ENCODE measurements around the gene EFTUD2. TPM values are rescaled to one million over a fixed set of nuclear protein-coding genes. Genes with fewer than 3 reads are reported as not detected.
"Not testable (repeated sequence)": the region's sequence is repeated elsewhere in the genome, so short reads cannot be mapped to it uniquely, and the experiment has no call there.

Gene EFTUD2
- total and polyA plus RNA-seq, 4 donors = 19.8 to 84.3 (median 33.3) TPM

DNA sequence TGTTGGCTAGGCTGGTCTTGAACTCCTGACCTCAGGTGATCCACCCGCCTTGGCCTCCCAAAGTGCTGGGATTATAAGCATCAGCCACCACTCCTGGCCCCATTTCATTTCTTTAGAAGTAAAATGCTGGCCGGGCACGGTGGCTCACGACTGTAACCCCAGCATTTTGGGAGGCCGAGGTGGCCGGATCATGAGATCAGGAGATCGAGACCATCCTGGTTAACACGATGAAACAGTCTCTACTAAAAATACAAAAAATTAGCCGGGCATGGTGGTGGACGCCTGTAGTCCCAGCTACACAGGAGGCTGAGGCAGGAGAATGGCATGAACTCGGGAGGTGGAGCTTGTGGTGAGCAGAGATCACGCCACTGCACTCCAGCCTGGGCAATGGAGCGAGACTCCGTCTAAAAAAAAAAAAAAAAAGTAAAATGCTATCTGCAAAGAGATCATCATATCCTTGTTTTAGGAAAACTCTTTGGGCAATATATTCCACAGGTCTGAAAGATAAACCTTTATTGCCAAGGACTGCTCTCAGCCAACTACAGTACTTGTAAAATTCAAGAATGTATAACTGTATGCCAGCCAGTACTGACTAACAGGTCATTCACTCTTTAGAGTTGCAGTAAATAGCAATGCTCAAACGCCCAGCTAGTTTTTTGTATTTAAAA, 73.0 kb downstream of the EFTUD2 start:
- Histone ChIP-seq H3K9ac (ENCODE audit: low read depth in 1 of 2, low read length in 2 of 2) (no peak overlapping the region), H3K36me3 (ENCODE audit: control insufficient read depth in 4 of 4, insufficient read depth in 3 of 4, low read depth in 1 of 4, low read length in 3 of 4) (no peaks in the 10 kb centered on the region), H3K9me3 (ENCODE audit: control insufficient read depth in 4 of 4, low read length in 3 of 4) (no peaks in the 10 kb centered on the region), H3K27ac (ENCODE audit: low read depth in 1 of 2, low read length in 2 of 2) (no peak overlapping the region), H3K27me3 (ENCODE audit: control insufficient read depth in 4 of 4, insufficient read depth in 4 of 4, low read length in 3 of 4) (peaks cover 0 to 8% (median 1%) of the 10 kb centered on the region in 4 donors), H3K4me3 (ENCODE audit: low read depth in 1 of 3, low read length in 3 of 3) (no peak overlapping the region), H3K4me1 (ENCODE audit: control insufficient read depth in 4 of 4, insufficient read depth in 4 of 4, low read length in 3 of 4) (peaks cover 10 to 12% (median 11%) of the 10 kb centered on the region in 4 donors)
- DNase-seq (ENCODE audit: low spot score) = no peak
- 89% methylated on average over 15 of the region's 15 CpGs for WGBS
- TF ChIP-seq YY1 (IDR thresholded peaks at IDR 0.05) (no peak), NR2F2 (IDR thresholded peaks at IDR 0.05) (no peak), FOXA1 (IDR thresholded peaks at IDR 0.05) (no peak), TAF1 (conservative IDR thresholded peaks at IDR 0.05) (no peak), JUND (IDR thresholded peaks at IDR 0.05) (no peak), SP1 (IDR thresholded peaks at IDR 0.05) (no peak), GABPA (IDR thresholded peaks at IDR 0.05 in 1 of 2, conservative IDR thresholded peaks at IDR 0.05 in 1 of 2) (no peak), HNF4A (conservative IDR thresholded peaks at IDR 0.05) (no peak)
- TF ChIP-seq, protein P1, sequence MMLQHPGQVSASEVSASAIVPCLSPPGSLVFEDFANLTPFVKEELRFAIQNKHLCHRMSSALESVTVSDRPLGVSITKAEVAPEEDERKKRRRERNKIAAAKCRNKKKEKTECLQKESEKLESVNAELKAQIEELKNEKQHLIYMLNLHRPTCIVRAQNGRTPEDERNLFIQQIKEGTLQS (IDR thresholded peaks at IDR 0.05) = no peak
- TF ChIP-seq, protein P2, sequence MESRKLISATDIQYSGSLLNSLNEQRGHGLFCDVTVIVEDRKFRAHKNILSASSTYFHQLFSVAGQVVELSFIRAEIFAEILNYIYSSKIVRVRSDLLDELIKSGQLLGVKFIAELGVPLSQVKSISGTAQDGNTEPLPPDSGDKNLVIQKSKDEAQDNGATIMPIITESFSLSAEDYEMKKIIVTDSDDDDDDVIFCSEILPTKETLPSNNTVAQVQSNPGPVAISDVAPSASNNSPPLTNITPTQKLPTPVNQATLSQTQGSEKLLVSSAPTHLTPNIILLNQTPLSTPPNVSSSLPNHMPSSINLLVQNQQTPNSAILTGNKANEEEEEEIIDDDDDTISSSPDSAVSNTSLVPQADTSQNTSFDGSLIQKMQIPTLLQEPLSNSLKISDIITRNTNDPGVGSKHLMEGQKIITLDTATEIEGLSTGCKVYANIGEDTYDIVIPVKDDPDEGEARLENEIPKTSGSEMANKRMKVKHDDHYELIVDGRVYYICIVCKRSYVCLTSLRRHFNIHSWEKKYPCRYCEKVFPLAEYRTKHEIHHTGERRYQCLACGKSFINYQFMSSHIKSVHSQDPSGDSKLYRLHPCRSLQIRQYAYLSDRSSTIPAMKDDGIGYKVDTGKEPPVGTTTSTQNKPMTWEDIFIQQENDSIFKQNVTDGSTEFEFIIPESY (IDR thresholded peaks at IDR 0.05) = no peak
- TF ChIP-seq, protein P3, sequence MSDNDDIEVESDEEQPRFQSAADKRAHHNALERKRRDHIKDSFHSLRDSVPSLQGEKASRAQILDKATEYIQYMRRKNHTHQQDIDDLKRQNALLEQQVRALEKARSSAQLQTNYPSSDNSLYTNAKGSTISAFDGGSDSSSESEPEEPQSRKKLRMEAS (IDR thresholded peaks at IDR 0.05) = no peak
- TF ChIP-seq, protein P4, sequence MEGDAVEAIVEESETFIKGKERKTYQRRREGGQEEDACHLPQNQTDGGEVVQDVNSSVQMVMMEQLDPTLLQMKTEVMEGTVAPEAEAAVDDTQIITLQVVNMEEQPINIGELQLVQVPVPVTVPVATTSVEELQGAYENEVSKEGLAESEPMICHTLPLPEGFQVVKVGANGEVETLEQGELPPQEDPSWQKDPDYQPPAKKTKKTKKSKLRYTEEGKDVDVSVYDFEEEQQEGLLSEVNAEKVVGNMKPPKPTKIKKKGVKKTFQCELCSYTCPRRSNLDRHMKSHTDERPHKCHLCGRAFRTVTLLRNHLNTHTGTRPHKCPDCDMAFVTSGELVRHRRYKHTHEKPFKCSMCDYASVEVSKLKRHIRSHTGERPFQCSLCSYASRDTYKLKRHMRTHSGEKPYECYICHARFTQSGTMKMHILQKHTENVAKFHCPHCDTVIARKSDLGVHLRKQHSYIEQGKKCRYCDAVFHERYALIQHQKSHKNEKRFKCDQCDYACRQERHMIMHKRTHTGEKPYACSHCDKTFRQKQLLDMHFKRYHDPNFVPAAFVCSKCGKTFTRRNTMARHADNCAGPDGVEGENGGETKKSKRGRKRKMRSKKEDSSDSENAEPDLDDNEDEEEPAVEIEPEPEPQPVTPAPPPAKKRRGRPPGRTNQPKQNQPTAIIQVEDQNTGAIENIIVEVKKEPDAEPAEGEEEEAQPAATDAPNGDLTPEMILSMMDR (IDR thresholded peaks at IDR 0.05; ENCODE audit: low read depth, low read length, missing input control) = no peak

DNA sequence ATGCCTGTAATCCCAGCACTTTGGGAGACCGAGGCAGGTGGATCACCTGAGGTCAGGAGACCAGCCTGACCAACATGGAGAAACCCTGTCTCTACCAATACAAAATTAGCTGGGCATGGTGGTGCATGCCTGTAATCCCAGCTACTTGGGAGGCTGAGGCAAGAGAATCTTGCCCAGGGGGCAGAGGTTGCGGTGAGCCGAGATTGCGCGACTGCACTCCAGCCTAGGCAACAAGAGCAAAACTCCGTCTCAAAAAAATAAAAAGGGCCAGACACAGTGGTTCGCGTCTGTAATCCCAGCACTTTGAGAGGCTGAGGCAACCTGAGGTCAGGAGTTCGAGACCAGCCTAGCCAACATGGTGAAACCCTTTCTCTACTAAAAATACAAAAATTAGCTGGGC, 74.0 kb downstream of the EFTUD2 start:
- not testable (repeated sequence) for H3K9me3 ChIP-seq (ENCODE audit: control insufficient read depth in 4 of 4, low read length in 3 of 4); H3K27me3 ChIP-seq (ENCODE audit: control insufficient read depth in 4 of 4, insufficient read depth in 4 of 4, low read length in 3 of 4); H3K9ac ChIP-seq (ENCODE audit: low read depth in 1 of 2, low read length in 2 of 2); DNase-seq (ENCODE audit: low spot score); H3K4me3 ChIP-seq (ENCODE audit: low read depth in 1 of 3, low read length in 3 of 3); H3K27ac ChIP-seq (ENCODE audit: low read depth in 1 of 2, low read length in 2 of 2); H3K36me3 ChIP-seq (ENCODE audit: control insufficient read depth in 4 of 4, insufficient read depth in 3 of 4, low read depth in 1 of 4, low read length in 3 of 4)
- peaks cover 8 to 12% (median 9%) of the 10 kb centered on the region in 4 donors for H3K4me1 ChIP-seq (ENCODE audit: control insufficient read depth in 4 of 4, insufficient read depth in 4 of 4, low read length in 3 of 4)
- 92% methylated on average over 9 of the region's 9 CpGs for WGBS

DNA sequence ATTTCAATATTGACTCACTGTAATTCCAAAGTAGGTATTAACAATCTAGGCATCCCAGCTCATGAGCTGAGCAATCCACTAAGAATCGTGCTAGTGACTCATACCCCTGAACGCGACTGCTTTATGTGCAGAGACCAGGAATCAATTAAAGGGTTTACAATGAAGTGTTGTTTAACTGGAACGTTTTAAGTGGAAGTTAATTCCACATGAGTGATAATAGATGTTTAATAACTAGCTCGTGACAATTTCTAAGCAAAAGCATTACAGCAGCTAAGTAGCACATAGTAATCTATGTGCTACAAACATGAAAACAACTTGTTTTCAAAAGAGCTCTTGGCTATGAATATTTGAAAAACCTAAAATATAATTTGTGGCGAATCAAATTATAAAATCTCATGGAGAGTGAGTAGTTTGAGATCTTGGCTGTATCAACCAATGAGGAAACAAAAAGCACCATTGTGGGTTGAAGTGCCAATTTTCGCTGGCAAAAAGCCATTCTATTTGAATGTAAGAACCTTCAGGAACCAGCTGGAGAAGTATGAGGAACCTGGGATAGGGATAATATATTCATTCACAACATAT, 78.5 kb downstream of the EFTUD2 start:
- WGBS = 64% methylated on average over 7 of the region's 7 CpGs
- DNase-seq (ENCODE audit: low spot score) = no peak
- no peak overlapping the region for H3K9ac ChIP-seq (ENCODE audit: low read depth in 1 of 2, low read length in 2 of 2)

DNA sequence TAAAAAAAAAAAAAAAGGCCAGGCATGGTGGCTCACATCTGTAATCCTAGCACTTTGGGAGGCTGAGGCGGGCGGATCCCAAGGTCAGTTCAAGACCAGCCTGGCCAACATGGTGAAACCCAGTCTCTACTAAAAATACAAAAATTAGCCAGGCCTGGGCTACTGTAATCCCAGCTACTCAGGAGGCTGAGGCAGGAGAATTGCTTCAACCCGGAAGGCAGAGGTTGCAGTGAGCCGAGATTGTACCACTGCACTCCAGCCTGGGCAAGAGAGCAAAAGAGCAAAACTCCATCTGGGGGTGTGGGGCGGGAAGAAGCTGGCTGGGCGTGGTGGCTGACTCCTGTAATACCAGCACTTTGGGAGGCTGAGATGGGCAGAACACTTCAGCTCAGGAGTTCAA, 80.7 kb downstream of the EFTUD2 start:
- H3K27me3 ChIP-seq (ENCODE audit: control insufficient read depth in 4 of 4, insufficient read depth in 4 of 4, low read length in 3 of 4); H3K4me3 ChIP-seq (ENCODE audit: low read depth in 1 of 3, low read length in 3 of 3); H3K36me3 ChIP-seq (ENCODE audit: control insufficient read depth in 4 of 4, insufficient read depth in 3 of 4, low read depth in 1 of 4, low read length in 3 of 4); H3K9me3 ChIP-seq (ENCODE audit: control insufficient read depth in 4 of 4, low read length in 3 of 4); H3K27ac ChIP-seq (ENCODE audit: low read depth in 1 of 2, low read length in 2 of 2); DNase-seq (ENCODE audit: low spot score); H3K9ac ChIP-seq (ENCODE audit: low read depth in 1 of 2, low read length in 2 of 2); H3K4me1 ChIP-seq (ENCODE audit: control insufficient read depth in 4 of 4, insufficient read depth in 4 of 4, low read length in 3 of 4): not testable (repeated sequence)
- 88% methylated on average over 6 of the region's 6 CpGs for WGBS

More for the DNA sequence above, 78.5 kb downstream of the EFTUD2 start:
- H3K27me3 ChIP-seq (ENCODE audit: control insufficient read depth in 4 of 4, insufficient read depth in 4 of 4, low read length in 3 of 4) = peaks cover 0 to 3% (median 0%) of the 10 kb centered on the region in 4 donors
- no peaks in the 10 kb centered on the region for H3K9me3 ChIP-seq (ENCODE audit: control insufficient read depth in 4 of 4, low read length in 3 of 4)
- H3K27ac ChIP-seq (ENCODE audit: low read depth in 1 of 2, low read length in 2 of 2) = no peak overlapping the region
- H3K4me1 ChIP-seq (ENCODE audit: control insufficient read depth in 4 of 4, insufficient read depth in 4 of 4, low read length in 3 of 4) = no peaks in the 10 kb centered on the region
- no peak for TF ChIP-seq JUND (IDR thresholded peaks at IDR 0.05)
- H3K4me3 ChIP-seq (ENCODE audit: low read depth in 1 of 3, low read length in 3 of 3) = no peak overlapping the region
- no peaks in the 10 kb centered on the region for H3K36me3 ChIP-seq (ENCODE audit: control insufficient read depth in 4 of 4, insufficient read depth in 3 of 4, low read depth in 1 of 4, low read length in 3 of 4)

All from liver (tissue), 9 donors.